ENCODE measurements around the gene SPDYE2.
"Not testable (repeated sequence)": the region's sequence is repeated elsewhere in the genome, so short reads cannot be mapped to it uniquely, and the experiment has no call there.

The SPDYE2 gene, protein sequence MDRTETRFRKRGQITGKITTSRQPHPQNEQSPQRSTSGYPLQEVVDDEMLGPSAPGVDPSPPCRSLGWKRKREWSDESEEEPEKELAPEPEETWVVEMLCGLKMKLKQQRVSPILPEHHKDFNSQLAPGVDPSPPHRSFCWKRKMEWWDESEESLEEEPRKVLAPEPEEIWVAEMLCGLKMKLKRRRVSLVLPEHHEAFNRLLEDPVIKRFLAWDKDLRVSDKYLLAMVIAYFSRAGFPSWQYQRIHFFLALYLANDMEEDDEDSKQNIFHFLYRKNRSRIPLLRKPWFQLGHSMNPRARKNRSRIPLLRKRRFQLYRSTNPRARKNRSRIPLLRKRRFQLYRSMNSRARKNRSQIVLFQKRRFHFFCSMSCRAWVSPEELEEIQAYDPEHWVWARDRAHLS

DNA sequence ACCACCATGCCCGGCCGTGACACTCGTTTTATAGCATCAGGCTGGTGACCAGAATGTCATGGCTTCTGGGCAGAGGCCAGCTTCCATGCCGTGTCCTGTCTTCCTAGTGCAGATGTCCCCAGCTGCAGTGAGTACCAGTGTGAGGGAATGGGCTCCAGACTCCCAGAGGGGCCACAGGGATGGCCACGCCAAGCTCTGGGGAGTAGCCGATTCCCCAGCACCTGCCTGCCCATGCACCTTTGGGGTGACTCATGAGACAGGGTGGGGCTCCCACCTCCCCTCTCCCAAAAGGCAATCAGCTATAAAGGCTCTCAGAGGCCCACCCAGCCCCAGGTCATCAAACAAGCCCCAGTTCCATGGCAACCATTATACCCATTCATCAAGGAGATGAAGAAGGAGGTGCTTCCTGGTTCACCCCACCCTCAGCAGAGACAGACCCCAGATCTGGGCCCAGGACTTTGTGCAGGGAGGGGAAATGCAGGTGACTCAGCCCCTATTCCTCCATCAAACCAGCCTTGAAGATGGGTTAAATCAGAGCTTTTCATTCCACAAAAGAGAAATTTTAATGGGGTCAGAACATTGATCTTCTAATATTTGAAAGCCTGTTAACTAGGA, at the start of gene SPDYE2:
Gene SPDYE2 (plus strand): TSS at position 419 of the 615 bp plus-strand sequence. CDS start 2,030 bp downstream, outside the sequence.
- DNase-seq (ENCODE audit: low read depth), result not testable (repeated sequence)

GRCh38 chr7:102503141-102503540, 47.9 kb upstream of the SPDYE2 start:
- DNase-seq (ENCODE audit: low read depth), result not testable (repeated sequence)

DNA sequence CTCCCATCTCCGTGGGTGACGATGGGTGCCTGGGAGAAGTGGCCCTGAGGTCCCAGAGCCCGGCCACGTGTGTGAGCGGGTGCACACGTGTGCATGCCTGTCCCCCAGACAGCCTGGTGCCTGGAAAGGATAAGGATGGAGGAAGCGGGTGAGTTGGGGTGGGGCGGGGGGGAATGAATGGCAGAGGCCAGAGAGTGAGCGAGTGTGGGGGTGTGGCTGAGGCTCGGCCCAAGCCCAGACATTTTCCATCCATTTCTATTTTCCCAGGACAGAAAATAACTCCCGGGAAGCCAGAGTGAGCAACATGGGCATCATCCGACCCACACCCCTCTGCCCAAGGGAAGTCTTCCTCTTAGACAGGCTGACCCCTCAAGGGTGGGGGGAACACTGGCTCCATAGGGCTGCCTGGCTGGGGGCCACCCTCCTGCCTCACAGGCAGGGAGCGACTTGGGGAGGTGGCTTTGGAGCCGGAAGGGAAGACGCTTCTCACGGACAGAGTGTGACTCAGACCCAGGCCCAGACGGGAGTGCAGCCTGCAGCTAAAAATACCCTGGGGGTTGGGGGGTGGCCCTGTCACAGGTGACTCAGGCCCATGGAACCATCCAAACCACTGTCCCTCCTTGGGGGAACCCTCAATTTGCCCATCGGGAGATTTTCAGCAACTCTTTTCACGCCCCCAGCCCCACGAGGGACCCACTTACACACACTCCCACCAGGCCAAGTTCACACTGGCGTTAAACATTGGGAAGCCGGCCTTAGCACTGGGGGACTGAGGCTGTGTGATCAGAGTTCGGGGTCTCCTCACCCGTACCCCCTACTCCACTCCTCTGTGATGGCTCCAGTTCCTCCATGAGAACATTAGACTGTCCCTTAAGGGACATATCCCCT, 45.5 kb upstream of the SPDYE2 start:
- not testable (repeated sequence) for DNase-seq (ENCODE audit: low read depth)

DNA sequence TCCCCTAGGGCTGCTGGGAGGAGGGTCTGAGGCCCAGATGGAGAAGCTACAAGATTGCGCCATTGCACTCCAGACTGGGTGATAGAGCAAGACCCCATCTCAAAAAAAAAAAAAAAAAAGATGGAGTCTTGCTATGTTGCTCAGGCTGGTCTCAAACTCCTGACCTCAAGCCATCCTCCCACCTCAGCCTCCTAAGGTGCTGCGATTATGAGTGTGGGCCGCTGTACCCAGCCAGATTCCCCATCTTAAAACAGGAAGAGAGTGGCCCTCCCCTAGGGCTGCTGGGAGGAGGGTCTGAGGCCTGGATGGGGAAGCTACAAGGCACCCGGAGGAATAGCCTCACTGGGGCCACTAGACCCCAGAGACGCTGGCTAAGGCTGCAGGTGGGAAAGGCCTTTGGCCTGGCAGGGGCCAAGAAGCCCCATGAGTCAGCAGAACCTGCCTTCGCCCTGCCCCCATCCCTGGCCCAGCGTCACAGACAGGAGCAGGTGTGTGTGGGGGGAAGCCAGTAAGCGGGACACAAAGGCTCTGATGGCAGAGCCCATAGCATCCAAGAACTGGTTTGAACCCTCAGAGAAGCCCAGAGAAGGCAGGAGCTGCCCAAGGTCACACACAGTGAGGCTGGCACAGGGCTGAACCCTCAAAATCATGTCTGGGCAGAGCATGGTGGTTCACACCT, 43.5 kb upstream of the SPDYE2 start:
- not testable (repeated sequence) for DNase-seq (ENCODE audit: low read depth)

- not testable (repeated sequence) for DNase-seq (ENCODE audit: low read depth)
Observed at GRCh38 chr7:102510575-102510974, 40.5 kb upstream of the SPDYE2 start.

DNA sequence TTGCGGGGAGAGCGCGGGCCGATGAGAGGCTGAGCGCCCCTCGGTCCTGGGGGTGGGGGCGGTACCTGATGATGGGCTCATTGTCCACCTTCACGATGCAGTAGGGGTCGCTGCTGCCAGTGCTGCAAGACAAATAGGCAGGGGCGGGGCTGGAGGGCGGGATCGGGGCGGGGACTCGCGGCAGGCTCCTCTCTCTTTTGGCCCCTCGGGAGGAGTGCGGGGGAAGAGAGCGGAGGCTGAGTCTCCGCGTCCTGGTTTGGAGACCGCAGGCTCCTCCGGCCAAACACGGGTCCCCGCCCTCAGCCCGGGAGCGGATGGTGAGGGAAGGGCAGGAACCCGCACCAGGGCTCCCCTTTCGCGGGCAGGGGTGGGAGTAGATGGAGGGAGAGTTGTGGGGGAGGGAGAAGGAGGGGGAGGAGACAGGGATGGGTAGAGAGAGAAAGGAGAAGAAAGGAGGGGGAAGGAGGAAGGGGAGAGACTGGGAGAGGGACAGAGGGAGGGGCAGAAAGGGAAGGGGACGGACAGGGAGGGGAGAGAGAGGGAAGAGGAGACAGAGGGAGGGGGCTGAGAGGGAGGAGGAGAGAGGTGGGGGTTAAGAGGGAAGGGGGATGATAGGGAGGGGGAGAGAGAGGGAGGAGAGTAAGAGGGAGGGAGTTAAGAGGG, 39.0 kb upstream of the SPDYE2 start:
- DNase-seq (ENCODE audit: low read depth), result not testable (repeated sequence)

DNA sequence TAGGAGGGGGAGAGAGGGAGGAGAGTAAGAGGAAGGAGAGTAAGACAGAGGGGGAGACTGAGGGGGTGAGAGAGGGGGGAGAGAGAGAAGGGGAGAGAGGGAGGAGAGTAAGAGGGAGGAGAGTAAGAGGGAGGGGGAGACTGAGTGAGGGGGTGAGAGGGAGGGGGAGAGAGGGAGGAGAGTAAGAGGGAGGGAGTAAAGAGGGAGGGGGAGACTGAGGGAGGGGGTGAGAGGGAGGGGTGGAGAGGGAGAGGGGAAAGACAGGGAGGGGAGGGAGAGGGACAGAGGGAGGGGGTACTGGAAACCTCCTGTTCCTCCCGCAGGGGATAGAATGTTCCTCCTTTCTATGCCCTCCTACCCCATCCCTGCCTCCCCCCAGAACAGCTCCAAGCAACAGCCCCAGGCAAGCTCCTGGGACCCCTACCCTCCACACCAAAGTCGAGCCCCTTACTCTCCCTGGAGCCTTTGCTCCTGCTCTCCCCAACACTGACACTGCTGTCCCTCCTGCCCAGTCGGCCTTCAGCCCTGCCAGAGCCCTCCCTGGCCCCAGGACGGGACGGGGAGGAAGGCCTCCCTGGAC, 38.3 kb upstream of the SPDYE2 start:
- not testable (repeated sequence) for DNase-seq (ENCODE audit: low read depth)

DNA sequence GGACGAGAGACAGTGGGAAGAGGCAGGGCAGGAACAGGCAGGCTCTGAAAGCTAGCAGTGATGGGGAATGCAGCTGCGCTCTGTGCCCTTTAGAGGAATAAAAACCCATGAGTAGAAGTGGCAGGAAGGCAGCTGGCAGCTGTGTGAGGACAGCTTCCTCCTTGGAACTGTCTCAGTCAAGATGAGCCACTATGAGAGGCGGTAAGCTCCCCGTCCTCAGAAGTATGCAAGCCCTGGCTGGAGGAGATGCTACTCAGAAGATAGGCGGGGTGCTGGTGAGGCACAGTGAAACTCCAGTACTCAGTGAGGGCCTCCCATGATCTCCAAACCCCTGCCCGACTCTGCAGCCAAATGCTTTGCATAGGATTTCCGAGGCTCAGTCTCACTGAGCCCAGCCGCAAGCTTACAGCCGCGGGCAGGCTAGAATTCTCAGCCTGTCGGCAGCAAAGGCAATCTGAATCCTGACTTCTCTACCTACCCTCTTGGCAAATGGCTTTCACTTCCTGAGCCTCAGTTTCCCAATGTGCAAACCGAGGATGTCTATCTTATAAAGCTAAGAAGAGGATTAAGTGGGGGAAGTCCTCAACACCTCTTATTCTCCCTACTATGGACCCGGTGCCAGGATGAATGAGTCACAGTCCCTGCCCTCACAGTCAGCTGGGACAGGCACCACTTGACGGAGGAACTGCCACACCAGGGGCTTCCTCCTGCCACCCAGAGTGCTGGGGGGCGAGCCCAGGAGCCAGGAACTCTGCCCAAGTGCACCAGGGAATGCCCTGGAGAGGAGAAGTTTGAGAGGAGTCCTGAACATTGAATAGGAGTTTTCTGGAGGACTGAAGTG, 35.9 kb upstream of the SPDYE2 start:
- not testable (repeated sequence) for DNase-seq (ENCODE audit: low read depth)

DNA sequence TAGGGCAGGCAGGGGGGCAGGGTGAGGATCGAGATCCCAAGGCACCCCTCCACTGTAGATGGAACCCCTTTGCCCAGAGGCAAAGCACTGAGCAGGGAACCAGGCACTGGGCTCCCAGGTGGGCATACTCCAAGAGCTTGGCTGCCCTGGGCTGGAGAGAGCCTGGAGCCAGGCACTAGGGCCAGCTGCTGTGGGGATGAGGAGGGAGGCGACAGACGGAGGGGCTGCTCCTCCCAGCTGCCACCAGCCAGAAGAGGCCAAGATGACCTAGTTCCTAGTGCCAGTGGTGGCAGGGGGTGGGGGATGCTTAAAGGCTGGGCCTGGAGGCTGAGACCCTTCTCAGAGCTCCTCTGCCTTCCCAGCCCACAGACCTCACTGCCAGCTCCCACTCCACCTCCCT, 35.1 kb upstream of the SPDYE2 start:
- not testable (repeated sequence) for DNase-seq (ENCODE audit: low read depth)

DNA sequence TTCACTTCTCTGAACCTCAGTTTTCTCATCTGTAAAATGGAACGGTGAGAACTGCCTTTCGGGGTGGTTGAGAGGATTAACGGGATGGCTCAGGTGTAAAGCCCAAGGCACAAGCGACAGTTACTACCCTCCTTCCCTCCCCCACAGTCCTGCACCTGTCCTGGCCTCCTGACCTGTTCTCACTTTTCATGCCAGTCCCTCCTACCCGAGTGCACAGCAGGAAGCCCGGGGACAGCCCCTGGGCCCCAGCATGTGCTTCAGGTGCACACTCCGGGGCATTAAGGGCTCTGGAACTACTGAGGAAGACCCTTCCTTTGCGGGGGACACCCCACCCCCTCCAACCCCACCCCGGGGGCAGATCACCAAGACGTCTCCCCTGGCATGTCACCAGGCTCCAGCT, 34.1 kb upstream of the SPDYE2 start:
- DNase-seq (ENCODE audit: low read depth), result not testable (repeated sequence)

GRCh38 chr7:102517550-102518147, 33.4 kb upstream of the SPDYE2 start, which contains the start of gene RASA4B:
RASA4B (minus strand) TSS chr7:102517777; CDS start chr7:102517710, 67 bp downstream.
- DNase-seq (ENCODE audit: low read depth), result not testable (repeated sequence)

- not testable (repeated sequence) for DNase-seq (ENCODE audit: low read depth)
Observed at GRCh38 chr7:102520797-102521196, 30.2 kb upstream of the SPDYE2 start.

DNA sequence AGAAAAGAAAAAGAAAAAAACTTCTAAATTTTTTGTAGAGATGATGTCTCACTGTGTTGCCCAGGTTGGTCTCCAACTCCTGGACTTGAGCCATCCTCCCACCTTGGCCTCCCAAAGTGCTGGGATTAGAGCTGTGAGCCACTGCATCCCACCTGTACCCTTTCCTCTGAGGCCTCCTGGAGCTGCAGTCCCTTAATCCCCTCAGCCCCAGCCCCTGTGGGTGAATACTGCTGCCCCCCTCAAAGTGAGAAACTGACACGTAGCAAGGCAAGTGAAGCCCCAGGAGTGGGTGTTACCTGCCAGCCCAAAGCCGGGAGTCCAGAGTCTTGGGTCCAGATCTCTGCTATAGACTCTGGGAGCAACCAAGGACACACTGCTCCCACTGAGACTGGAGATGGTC, 26.2 kb upstream of the SPDYE2 start:
- DNase-seq (ENCODE audit: low read depth), result not testable (repeated sequence)

DNA sequence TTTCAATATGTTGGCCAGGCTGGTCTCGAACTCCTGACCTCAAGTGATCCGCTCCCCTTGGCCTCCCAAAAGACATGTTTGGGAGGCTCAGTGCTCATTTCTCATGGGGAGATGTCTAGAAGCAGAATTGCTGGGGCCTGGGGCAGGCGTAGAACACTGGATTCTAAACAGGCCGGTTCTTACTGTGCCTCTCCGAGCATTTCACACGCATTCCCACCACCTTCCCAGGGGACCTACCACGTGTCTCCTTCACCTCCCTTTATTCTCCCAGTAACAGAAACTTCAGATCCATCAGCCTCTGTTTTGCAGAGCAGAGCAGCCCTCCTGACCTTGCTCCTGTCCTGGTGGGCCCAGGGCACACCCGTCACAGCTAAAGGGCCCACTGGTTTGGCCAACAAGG, 23.8 kb upstream of the SPDYE2 start:
- not testable (repeated sequence) for DNase-seq (ENCODE audit: low read depth)

DNA sequence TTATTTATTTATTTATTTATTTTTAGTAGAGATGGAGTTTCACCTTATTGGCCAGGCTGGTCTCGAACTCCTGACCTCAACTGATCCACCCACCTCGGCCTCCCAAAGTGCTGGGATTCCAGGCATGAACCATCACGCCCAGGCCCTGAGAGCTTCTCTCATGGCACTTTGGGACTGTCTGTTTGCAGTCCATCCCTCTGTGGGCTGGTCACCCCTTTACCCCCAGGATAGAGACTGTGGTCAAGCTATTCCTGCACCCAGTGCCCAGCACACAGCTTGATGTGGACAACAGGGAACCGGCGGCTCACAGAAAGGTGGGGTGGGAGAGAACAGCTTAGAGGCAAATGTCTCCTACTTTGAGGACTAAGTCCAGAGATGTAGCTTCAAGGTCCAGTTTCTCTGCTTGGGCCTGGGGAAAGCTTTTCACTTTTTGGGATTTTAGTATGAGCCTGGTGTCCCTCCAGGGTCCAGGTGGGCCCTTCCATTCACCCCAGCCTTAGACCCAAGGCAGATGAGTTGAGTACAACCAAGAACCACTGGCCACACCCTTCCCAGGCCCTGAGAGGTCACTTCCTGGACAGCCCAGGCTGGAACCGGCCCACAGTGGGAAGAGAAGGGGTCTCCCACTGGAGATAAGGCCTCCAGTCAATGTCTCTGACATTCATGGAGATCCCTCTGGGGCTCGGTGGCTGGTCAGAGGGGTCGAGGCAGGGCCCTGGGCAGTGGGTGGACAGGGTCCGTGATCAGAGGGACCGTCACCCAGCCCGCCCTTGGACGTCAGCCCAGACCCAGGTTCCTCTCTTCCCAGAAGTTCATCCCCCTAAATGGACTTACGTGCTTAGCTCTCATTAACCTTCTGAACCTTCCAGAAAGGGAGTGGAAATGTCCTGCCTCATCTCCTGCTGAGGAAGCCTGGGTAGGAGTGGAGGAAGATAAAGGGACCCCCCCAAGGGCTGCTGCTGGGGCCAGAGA, 22.9 kb upstream of the SPDYE2 start:
- not testable (repeated sequence) for DNase-seq (ENCODE audit: low read depth)

DNA sequence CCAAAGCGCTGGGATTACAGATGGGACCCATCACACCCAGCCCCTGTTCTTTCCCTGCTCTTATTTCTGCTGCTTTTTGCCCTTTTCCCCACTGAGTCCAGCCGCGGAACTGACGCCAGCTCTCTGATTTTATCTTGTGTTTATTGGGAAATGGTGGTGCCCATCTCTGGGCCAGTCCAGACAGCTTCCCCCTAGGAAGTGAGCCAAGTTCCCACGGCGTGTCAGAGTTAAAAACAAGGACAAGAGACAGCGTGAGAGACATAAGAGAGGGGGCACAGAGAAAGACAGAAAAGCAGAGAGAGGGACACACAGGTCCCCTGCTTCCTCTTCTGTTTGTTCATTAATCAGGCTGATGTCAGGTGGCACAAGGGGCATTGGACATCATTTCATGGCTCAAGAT, 19.4 kb upstream of the SPDYE2 start:
- DNase-seq (ENCODE audit: low read depth), result not testable (repeated sequence)

DNA sequence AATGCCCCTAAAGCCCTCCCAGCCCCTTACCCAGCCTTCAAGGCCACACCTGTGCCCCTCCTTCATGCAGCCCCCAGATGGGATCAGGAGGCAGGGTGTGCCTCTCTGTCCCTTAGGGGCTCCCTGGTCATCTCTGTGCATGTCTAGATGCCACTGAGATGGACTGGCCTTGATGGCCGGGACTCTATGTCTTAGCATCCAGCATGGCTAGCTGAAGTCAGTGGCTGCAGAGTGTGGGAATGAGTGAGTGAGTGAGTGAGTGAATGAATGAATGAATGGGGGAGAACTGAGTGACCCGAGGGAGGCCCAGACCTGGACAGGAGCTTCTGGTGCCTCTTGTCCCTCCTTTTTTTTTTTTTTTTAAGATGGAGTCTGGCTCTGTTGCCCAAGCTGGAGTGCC, 18.9 kb upstream of the SPDYE2 start:
- DNase-seq (ENCODE audit: low read depth), result not testable (repeated sequence)

DNA sequence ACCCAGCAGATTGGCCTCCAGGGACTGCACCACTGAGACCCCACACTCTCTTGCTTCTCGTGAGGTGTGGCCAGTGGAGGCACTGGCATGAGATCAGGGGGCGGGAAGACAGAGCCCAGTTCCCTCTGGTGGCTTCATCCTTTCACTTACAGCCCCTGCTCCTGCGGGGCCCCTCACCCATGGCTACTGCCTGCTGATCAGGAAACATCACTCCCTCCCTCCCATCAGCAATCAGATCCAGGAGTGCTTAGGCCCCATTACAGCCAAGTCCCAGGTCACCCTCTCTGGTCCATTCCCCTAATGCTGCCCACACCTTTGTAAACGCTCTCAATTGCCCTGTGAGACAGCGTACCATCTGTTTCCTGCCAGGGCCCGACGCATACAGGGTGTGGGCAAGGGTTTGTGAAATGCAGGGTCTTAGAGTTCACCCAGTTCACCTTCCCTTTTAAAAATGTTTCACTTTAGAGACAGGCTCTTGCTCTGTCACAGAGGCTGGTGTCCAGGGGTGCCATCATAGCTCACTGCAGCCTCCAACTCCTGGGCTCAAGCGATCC, 15.9 kb upstream of the SPDYE2 start:
- DNase-seq (ENCODE audit: low read depth), result not testable (repeated sequence)
